Measurements from ENCODE around the gene BMP2K.
"Not testable (repeated sequence)": the region's sequence is repeated elsewhere in the genome, so short reads cannot be mapped to it uniquely, and the experiment has no call there.

Gene BMP2K

DNA sequence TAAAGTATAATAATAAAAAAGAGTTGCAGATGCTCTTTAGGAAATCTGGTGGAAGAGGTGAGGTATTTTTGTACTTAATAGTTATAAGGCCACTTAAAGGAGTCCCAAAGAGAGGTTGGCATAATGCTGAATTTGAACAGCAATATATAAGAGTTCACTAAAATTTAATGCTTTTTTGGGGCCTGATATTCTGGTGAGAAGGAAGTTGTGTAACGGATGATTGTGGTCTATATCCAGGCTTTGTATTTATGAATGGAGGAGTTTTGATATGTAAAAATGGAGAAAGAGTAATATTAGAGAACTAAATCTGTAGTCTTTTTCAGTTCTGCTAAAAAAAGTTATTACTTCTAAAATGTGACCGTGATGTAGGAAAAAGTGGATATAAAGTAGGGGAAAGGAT is 20.4 kb downstream of the BMP2K start:
- no peak for FAIRE-seq

DNA sequence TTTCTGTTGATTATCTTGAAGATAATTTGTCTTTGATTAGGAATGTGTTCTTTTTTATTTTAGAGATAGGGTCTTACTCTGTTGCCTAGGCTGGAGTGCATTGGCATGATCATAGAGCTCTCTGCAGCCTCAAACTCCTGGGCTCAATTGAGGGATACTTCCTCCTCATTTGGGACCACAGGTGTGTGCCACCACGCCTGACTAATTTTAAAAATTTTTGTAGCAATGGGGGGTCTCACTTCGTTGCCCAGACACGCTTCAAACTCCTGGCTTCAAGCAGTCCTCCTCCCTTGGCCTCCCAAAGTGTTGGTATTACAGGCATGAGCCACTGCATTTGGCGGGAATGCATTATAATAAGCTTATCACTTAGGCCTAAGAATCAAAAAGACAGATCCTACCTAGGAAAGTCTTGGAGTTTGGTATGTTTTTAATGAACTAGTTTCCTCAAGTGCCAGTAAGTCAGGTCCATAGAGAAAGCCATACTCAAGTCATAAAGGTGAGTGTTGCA is 21.7 kb downstream of the BMP2K start:
- no peak for FAIRE-seq

DNA sequence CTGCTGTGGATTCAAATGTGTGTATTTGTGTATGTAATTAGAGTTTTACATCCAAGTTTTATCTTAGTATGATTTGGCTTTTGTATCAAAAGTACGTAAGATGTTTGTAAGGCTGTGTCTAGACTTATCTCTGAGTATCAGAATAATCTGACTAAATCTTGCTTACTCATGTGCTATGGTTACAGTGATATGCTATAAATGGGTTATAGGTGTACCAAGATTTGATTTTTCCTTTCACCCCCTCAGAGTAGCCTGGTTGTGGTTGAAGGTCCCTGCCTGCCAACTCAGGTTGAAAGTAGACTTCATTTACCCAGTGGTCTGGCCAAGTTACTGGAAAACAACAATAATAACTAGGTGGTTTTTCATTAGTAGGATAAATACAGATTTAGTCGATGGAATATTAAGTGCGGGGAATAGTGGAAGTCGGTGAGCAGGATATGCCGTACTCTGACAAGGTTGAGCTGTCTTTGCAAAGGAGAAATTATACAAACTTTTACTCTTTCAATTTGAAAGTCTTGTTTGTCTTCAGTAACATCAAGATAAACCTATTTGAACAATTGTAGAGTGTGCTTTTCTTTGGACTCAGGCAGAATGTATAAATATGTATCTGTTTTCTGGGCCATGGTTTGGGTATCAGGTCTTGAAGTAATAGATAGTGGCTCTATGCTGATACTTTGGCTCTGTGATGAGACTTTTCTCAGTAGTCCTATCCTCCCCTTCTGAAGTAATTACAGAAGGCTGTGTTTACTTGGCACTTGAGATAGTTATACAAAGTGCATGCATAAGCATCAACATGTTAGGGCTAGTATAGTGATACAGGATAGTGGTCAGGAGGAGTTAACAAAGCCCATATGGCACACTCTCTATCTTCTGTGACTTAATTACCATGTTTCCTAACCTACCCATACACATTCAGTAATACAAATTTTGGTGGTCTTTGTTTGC is 23.7 kb downstream of the BMP2K start:
- no peak for FAIRE-seq

DNA sequence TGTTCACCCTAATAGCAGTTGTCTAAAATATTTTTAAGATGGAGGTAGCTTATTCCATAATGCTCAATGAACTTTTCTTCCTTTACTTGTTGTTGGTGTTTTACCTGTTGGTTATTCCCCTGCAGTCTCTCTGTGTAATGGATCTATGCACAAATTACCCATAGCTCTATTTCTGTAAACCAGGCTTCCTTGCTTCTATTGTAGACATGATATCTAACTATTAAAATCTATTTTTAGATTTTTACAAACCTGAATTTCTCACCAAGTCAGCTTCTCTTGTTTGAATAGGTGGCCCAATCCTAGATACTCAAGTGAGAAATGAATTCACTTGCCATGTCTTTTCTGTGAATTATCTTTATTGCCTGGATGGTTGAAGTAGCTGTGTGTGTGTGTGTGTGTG is 24.8 kb downstream of the BMP2K start:
- FAIRE-seq = no peak

DNA sequence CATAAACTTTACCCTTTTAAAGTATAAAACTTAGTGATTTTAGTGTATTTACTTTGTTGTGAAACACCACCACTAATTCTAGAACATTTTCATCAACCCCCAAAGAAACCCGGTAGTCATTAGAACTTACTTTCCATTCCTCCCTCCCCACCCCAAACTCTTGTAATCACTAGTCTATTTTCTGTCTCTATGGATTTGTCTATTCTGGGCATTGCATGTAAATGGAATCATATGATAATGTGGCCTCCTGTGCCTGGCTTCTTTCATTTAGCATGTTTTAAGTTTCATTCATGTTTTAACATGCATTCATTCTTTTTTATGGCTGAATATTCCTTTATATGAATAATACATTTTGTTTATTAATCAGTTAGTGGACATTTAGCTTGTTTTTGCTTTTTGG is 27.8 kb downstream of the BMP2K start:
- no peak for FAIRE-seq

DNA sequence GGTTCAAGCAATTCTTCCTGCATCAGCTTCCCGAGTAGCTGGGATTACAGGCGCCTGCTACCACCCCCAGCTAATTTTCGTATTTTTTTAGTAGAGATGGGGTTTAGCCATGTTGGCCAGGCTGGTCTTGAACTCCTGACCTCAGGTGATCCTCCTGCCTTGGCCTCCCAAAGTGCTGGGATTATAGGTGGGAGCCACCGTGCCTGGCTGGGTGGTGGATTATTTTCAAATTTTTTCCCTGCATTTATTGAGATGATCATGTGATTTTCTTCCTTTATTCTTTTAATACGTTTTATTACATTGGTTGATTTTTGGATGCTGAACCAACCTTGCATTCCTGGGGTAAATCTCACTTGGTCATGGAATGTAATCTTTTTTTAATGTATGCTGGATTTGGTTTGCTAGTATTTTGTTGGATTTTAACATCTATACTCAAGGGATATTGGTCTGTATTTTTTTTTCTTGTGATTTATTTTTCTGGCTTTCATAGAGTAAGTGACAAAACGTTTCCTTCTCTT is 30.9 kb downstream of the BMP2K start:
- no peak for FAIRE-seq

DNA sequence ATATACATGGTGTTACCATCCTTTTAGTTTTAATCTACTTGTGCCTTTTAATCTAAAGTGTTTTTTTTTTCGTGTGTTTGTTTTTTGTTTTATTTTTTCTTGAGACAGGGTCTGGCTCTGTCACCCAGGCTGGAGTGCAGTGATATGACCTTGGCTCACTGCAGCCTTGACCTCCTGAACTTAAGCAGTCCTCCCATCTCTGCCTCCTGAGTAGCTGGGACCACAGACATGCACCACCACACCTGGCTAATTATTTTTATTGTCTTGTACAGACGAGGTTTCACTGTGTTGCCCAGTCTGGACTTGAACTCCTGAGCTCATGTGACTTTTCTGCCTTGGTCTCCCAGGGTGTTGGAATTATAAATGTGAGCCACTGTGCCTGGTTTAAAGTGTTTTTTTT is 33.1 kb downstream of the BMP2K start:
- FAIRE-seq = no peak

DNA sequence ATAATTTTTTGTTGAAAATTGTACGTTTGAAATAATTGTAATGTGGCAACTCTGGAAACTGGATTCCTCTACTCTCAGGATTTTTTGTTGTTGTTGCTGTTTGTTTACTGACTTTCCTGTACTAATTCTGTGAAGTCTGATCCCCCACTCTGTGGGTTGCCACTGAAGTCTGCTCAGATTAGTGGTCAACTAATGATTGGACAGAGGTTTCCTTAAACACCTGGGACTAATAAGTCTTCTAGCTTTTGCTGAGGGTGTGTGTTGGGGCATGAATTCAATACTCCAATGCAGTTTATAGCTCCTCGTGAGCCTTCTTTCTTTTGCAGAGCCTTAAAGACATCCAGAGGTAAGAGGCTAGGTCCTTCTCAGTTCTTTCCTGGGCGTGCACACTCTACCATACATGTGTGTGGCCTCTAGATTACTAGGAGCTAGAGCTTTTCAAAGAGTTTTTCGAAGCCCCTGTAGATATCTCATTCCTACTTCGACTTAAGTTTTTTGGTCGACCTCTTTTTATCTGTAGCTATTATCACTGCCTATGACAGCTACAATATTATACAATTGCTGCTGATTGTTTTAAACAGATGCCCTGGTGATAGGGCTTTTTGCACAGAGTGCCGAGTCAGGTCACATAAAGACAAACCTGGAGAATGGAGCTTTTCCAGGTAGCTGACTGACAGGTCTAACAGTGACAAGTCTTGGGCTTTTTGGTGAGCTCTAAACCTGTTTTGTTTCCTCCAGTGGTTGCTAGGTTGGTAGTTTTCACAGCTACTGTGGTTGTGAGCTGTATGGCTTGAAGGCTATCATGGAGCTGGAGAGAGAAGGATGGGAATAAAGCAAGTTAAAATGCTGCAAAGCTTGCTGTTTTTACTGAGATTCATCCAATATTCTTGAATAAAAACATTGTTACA is 34.0 kb downstream of the BMP2K start:
- no peak for FAIRE-seq

DNA sequence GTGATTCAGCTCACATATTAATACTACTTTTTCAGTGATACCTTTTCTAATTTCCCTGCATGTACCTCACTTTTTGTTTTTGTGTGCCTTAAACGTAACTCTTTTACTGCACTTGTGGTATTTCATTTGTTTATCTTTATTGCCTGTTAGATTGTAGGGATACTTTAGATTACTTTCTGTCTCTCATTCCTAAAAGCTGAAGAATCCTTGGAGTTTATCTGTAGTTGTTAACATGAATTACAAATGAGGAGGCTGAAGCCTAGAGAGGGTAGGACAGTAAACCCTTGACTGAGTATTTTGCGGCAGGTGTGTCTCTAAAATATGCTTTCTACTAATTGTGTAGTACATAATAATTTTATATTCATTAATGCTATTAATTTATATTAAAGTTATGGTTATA is 34.9 kb downstream of the BMP2K start:
- FAIRE-seq = no peak

DNA sequence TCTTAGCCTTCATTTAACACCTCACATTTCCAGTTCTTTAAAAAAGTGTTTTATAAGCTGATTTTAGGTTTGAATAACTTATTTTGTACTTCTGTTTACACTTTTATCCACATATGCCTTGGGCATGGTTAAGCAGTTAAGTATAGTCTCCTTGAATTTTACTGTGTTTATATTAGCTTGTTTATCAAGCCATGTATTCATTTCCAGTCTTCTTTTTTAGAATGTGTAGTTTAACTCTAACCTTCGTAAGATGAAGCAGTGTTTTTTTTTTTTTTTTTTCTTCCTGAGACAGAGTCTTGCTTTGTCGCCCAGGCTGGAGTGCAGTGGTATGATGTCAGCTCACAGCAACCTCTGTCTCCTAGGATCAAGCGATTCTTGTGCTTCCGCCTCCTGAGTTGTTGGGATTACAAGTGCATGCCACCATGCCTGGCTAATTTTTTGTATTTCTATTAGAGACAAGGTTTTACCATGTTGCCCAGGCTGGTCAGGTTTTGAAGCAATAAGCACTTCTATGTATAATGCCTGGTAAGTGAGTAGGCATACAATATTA is 42.5 kb downstream of the BMP2K start:
- FAIRE-seq = no peak

DNA sequence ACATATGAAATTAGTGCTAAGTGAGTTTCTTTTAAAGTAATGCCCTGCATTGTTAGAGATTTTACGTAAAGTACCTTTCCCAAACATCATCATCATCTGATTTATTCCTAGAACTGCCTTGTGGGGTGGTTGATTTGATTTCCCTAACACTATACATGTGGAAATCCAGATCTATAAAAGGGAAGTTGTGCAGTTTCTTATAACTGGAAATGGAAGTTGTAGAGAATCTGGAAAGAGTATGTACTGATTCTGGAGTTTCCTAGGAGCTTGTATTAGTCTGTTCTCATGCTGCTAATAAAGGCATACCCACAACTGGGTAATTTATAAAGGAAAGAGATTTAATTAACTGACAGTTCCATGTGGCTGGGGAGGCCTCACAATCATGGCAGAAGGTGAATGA is 47.9 kb downstream of the BMP2K start:
- FAIRE-seq = no peak

DNA sequence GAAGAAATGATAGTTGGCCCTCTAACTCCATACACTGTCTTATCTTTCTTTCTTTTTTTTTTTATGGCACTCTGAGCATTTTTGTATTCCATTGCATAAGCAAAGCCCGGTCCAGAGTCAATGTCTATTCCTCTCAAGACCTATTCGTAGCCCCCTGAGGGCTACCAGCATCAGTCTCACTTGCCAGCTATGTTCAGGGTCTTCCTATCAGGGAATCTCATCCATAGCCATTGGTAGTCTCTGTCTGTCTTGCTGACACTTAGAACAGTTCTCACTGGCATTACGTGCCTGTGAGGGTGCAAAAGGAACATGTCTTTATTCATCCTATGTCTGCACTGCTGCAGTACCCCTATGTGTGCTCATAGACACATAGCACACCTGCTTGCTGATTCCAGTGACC is 51.0 kb downstream of the BMP2K start:
- FAIRE-seq = no peak

DNA sequence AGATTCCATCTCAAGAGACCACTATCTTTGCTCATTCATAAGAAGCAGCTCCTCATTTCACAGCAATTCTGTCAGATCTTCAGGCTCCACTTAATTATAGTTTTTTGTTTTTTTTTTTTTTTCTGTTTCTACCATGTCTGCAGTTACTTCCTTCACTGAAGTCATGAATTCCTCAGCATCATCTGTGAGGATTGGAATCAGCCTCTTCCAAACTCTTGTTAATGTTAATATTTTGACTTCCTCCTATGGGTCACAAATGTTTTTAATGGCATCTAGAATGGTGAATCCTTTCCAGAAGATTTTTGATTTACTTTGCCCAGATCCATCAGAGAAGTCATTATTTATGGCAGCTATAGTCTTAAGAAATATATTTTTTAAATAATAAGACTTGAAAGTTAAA is 53.1 kb downstream of the BMP2K start:
- no peak for FAIRE-seq

DNA sequence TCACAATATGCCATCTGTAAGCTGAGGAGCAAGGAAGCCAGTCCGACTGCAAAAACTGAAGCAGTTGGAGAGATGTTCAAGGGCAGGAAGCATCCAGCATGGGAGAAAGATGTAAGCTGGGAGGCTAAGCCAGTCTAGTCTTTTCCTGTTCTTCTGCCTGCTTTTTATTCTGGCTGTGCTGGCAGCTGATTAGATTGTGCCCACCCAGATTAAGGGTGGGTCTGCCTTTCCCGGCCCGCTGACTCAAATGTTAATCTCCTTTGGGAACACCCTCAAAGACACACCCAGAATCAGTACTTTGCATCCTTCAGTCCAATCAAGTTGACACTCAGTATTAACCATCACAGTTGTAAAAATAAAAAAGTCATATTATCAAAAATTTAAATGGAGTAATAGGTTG is 63.5 kb downstream of the BMP2K start:
- FAIRE-seq = not testable (repeated sequence)

DNA sequence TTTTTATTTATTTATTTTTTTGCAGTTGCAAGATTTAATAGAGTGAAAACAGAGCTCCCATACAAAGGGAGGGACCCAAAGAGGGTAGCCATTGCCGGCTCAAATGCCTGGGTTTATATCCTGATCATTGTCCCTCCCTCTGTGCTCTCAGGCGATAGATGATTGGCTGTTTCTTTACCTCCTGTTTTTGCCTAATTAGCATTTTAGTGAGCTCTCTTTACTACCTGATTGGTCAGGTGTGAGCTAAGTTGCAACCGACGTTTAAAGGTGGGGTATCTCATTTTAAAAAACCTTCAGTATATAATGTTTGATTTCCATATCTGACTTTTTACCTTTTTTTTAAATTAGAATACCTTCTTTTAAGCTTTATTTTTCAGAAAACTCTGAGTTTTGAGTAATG is 64.1 kb downstream of the BMP2K start:
- FAIRE-seq = not testable (repeated sequence)

DNA sequence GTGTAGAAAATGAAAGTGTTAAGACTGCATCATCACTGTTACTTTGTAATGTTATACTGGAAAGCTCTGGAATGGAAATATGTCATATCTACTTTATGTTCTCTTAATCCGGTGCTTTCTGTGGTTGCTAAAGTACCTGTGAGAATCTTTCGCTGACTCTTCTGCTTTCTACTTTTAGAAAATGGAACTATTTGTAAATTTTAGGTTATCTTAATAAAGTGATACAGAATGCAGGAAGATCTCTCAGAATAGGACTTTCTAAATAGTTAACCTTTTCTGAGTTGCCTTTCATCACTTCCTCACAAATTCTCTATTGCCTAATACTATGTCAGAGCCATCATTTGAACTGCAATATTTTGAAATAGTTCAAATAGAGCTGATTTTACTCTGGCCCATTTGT is 69.3 kb downstream of the BMP2K start:
- FAIRE-seq = no peak

DNA sequence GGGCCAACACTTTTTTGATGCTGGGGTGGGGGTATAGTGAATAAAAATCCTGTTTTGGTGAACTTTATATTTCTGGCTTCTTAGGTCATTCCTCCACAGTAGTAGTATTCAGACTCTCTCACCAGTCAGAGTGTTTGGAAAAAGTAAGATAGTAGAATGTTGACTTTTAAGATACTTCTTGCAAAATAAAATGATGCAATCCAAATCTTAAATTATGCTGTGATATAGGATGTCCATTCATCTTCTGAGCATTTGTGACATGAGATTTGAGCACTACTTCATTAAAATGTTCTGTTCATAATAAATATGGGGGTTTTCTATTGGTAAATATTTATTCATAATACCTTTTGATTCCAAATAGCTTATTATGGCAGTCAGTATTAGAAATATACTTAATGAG is 70.1 kb downstream of the BMP2K start:
- no peak for FAIRE-seq

DNA sequence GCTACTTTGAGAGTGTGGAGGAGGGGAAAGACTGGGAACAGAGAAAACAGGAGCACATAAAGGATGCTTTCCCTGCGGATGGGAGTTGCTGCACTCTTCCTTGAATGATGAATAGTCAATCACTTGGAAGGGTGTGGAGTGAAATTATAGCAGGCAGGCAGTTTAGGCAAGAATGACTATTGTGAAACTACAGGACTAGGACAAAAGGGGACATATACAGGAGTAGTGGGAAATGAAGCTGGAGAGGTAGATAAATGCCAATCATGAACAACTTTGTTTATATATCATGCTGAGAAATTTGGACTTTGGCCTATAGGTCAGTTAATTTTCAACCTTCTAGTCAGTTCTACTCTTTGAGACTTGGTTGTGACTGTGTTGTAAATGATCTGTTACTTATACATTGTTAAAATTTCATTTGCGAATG is 86.2 kb downstream of the BMP2K start:
- no peak for FAIRE-seq

DNA sequence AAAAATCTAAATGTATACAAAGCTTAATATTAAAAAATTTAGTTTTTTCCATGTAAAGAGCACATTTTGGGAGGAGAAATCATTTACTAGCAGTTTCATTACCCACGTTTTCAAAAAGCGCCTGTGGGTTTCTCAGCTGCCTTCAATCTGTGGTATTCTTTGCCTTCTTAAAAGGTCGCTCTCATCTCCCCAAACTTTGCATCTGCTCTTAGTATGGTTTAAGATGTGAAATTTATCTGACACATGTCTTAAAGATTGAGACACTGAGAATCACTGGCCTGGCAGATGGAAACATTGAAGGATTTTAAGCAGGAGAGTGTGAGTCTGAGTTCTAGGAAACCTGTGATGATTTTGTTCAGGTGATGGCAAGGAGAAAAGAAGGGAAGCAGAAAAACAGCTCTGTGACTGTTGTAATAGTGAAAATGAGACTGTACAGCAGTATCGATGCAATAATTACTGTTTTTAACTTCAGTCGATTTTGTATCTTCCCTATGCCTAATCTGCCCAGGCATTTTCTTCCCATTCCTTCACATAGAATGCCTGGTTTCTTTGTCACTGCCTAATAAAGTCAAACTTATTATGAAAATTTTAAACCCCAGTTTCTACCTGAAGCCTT is 87.2 kb downstream of the BMP2K start:
- no peak for FAIRE-seq

DNA sequence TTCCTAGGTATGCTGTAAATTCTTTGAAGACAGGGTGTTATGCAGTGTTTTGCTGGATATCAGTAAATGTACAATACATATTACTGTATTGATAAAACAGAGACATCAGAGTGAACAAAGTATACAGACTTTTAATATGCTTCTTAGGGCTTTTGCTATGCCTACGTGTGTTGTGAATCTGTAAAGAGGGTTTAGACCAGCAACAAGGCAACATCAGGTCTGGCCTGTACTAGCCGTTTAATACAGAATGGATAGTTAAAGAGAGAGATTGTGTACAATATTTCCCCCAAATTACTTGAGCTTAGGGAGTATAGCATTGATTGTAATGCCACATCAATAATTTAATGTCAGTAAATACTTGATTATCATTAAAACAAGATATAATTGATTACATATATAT is 87.8 kb downstream of the BMP2K start:
- FAIRE-seq = no peak

DNA sequence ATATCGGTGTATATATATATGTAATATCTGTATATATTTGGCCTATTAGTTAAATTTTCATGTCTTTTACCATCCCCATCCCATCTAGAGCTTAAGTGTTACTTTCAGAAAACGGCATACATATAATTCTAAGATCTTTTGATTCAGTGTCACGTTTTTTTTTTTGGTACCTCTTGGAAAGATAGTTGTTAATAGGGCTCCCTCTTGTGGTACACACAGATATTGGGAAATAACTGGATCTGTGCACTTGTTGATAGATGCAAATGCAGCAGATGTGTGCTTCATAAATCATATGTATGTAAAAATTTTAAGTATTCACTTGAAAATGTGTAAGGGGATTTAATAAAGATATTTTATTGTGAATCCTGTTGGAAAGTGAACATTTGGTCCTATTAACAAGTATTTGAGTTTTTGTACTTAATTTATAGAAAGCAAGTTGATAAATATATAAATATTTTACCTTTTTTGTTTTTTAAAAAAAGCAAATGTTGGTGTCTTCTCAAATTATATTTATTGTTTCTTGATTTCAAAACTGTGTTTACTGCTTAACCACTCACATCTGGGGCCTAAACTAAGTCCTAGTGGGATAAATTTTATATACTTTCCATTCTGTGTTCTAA is 88.4 kb downstream of the BMP2K start:
- FAIRE-seq = peak; percentile 83

DNA sequence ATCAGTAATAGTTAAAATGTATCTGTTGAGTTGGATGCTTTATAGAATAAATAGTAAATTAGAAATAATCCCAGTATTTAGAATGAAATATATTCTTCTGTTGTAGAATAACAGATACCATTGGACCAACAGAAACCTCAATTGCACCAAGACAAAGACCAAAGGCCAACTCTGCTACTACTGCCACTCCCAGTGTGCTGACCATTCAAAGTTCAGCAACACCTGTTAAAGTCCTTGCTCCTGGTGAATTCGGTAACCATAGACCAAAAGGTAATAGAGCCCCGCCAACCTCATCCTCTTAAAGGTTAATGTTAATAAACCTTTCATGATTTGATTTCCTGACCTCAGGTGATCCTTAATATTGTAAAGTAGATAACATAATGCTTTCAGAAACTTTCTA is 89.3 kb downstream of the BMP2K start:
- FAIRE-seq = no peak
